HG03469 (cell line): ENCODE results near the gene NDUFS8.

Experiments
- ATAC-seq: cut with Tn5 transposase; IDR thresholded peaks from one replicate; pipeline ENCODE4 v1.9.1; 2021; ENCODE audit warnings: mild to moderate bottlenecking, moderate library complexity, moderate number of reproducible peaks; ENCODE audit not compliant: unreplicated experiment

NDUFS8 gene

DNA sequence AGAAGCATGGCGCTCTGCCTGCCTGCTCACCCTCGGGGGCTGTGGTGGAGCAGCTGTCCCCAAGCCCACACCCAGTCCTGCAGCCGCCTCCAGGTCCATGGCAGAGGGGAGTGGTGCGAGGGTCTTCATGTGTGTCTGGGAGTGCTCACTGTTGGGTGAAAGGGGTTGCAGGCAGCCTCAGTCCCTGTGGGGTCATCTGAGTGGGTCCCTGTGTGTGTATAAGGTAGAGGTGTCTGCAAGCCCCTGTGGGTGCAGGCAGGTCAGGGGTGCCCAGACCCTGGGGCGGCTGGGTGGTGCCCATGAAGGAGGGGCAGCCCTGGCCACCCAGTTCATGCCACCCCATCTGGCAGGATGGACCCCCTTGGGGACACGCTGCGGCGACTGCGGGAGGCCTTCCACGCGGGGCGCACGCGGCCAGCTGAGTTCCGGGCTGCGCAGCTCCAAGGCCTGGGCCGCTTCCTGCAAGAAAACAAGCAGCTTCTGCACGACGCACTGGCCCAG lies 15.5 kb upstream of the NDUFS8 start:
- no peak for ATAC-seq

DNA sequence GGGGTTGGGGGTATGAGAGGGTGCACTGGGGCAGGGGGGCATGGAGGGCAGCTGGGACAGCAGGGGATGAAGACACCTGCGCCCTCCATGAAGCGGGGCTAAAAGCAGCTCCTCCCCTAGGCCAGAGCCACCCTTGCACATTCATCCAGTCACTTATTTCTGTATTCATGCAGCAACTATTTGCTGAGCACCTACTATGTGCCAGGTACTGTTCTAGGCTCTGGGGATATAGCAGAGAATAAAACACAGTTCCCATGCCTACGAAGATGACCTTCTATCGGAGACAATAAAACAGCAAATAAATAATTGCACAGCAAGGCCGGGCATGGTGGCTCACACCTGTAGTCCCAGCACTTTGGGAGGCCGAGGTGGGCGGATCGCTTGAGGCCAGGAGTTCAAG lies 15.0 kb upstream of the NDUFS8 start:
- ATAC-seq = no peak

DNA sequence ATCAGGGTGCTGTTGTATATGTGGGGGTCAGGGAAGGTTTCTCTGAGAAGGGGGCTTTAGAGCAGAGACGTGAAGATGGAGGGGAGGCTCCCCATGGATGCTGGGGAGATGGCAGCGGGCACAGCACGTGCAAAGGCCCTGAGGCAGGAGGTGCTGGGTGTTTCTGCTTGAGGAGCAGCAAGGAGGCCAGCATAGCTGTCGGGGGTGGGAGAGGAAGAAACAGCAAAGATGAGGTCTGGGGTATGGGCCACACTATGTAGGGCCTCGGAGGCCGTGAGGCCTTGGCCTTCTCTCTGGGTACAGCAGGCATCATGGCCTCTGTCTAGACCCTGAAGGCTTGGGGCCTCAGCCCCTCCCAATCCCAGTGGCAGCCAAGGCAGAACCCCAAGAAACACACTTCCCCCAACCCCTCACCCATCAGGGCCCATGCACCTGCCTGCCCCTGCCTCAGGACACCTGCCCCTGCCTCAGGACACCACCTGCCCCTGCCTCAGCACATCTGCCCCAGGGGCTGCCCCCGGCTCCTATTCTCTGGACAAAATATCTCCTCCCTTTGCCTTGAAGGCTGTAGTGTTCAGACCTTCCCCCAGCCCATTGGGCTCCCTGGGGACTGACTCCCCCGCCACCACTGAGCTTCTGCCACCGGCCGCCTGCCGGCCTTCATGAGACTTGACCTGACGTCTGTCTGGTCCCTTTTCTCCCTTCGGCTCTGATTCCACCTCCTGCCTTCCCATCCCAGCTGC lies 14.1 kb upstream of the NDUFS8 start:
- ATAC-seq = no peak

DNA sequence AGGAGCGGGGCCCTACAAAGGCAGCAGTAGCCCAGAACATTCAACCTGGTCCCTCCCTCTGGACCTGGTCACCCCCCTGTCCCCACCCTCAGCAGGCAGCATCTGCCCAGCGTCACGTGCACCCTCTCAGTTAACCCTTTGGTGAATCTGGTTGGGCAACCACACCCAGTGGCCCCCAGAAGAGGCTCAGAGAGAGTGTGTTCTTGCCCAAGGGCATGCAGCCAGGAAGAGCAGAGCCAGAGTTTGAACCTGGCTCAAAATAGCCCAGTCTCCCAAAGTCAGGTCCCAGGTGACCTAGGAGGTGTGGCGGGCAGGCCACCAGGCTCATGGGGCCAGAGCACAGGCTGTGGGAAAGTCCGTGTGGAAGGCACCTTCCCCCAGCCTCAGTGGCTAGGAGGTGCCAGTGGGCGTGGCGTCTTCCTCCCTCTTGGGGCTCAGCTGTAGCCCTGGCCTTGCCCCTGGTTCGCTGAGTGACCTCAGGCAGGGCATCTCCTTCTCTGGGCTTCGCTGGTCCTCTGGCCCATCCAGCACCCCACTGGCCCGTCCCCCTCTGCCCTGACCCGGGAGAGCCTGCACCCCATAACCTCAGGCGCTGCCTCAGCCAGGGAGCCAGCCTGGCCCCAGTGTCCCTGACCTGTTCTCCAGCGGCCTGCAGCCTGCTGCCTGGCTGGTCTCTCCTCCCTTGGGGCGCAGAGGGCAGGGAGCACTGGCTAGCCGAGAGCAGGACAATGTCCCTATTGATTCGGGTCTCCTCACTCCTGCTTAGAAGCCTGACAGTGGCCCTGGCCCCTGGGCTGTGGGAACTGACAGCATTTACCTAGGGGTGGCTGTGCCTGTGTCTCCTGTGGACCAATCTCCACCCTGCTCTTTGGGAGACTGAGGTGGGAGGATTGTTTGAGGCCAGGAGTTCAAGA lies 13.3 kb upstream of the NDUFS8 start:
- no peak for ATAC-seq

DNA sequence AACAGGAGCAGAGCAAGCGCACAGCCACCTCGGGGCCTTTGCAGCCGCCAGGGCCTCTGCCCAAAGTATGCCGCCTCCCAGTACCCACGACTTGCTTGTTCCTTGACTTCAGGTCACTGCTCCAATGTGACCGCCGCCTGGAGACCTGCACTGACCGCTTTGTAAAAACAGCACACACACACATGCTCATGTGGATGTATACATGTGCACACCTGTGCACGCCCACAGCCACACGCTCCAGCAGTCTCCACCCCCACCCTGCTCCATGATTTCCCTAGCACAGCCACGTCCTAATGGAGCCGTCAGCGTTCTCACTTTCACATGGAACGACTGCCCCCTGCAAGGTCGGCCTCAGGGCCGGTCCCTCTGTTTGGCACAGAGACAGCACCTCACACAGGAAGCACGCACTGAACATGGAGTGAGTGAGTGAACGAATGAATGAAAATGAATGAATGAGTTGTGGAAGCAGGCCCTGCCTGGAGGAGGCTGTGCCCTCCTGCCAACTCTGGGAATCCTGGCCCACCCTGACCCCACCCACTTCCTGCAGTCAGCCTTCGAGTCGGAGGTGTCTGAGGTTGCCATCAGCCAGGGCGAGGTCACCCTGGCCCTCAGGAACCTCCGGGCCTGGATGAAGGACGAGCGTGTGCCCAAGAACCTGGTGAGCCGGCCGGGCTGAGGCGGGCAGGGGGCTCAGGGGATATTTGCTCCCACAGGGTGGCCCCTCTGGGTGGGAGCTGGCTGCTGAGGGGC lies 12.3 kb upstream of the NDUFS8 start:
- no peak for ATAC-seq

DNA sequence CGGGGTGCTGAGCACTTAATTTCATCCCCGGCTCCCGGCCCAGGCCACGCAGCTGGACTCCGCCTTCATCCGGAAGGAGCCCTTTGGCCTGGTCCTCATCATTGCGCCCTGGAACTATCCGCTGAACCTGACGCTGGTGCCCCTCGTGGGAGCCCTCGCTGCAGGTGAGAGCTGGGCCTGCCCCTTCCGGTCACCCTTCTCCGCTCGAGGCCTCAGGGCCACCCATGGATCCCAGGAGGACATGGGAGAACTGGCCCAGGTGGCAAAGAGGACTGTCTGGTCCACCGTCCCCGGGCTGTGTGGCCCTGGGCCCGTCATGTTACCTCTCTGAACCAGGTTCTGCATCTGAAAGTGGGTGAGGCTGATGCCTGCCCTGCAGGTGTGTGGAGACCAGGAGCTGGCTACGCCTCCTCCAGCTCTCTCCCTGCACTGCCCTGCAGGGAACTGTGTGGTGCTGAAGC lies 11.7 kb upstream of the NDUFS8 start:
- ATAC-seq = no peak

DNA sequence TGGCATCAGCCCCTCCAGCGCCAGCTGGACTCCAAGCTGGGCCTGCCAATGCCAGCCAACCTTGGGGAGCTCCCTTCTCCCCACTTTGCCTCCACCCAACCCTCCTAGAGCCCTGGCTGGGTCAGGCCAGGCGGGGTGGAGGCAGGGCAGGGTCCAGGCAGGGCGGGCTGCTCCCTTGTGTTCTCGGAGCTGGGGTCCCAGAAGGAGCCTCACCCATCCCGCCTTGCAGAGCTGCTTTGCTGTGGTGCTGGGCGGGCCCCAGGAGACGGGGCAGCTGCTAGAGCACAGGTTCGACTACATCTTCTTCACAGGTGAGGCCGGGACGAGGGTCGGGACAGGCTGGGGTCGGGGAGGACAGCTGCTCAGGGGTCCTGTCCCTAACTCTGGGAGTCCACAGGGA lies 11.0 kb upstream of the NDUFS8 start:
- no peak for ATAC-seq

DNA sequence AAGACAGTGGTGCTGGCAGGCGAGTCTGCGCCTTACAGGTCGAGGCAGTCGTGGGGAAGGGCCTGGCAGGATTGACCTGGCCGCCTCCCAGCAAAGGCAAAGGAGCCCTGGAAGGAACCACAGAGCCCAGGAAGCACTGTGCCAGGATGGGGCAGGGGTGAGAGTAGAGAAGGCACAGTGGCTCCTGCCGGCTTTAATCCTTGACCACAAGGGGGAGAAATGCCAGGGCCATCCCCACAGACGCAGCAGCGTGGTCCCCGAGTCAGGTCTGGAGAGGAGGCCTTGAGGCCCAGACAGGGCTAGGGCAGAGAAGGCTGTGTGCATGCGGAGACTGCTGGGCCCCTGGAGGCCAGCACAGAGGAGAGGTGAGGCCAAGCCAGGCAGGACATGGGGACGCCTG lies 9.9 kb upstream of the NDUFS8 start:
- ATAC-seq = no peak

DNA sequence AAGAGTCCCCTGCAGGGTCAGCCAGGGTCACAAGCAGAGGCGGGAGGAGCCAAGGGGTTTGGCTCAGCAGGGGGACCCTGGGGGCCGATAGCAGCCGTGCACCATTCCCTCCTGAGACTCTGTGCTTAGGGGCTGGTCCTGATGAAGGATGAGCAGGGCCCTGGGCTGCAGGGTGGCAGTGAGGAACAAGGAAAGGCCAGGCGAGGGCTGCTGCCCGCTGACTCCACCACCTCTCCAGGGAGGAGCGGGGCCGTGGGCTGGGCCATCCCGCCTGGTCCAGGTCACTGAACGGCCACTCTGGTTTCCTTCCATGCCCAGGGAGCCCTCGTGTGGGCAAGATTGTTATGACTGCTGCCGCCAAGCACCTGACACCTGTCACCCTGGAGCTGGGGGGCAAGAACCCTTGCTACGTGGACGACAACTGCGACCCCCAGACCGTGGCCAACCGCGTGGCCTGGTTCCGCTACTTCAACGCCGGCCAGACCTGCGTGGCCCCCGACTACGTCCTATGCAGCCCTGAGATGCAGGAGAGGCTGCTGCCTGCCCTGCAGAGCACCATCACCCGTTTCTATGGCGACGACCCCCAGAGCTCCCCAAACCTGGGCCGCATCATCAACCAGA lies 9.2 kb upstream of the NDUFS8 start:
- ATAC-seq = no peak

DNA sequence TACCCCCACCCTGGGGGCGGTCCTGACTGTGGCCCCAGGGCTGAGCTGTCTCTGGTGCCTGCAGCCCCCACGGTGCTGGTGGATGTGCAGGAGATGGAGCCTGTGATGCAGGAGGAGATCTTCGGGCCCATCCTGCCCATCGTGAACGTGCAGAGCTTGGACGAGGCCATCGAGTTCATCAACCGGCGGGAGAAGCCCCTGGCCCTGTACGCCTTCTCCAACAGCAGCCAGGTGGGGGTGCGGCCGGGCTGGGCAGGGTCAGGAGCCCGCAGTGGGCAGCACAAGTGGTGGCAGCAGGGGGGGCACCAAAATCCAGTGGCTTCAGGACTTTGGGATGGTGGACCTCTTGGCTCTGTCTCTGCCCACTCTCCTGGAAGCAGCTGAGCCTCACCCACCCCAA lies 8.0 kb upstream of the NDUFS8 start:
- no peak for ATAC-seq

DNA sequence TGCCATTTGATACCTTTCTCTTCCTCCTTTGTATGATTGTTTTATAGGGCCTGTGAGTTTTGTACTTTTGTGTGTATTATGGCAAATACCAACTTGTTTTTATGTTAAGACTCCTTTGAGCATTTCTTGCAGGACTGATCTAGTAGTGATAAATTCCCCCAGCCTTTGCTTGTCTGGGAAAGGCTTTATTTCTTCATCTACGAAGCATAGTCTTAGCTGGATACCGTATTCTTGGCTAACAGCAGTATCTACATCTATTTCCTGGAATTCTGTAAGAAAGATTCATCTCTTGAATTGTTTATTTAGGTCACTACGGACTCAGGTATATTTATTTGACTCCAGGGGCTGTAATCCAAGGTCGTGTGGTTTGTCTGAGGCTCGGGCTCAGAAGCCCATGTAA lies 6.0 kb upstream of the NDUFS8 start:
- ATAC-seq = no peak

DNA sequence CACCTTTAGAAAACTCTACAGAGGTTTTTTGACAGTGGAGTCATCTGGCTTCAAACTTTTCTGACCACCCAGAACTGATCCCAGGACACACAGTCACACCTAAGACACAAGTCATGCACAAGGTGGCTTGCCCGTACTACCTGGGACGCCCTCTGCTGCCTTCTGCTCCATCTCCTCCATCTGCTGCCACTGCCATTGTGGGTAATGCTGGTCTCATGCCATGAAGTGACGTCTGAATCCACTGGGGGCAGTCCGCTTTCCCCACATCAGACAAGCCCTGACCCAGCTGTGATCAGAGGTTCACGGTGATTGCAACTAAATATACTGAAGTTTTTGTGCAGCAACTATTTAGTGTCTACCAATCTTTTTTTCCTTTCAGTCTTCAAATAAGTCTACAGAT lies 5.4 kb upstream of the NDUFS8 start:
- ATAC-seq = no peak

DNA sequence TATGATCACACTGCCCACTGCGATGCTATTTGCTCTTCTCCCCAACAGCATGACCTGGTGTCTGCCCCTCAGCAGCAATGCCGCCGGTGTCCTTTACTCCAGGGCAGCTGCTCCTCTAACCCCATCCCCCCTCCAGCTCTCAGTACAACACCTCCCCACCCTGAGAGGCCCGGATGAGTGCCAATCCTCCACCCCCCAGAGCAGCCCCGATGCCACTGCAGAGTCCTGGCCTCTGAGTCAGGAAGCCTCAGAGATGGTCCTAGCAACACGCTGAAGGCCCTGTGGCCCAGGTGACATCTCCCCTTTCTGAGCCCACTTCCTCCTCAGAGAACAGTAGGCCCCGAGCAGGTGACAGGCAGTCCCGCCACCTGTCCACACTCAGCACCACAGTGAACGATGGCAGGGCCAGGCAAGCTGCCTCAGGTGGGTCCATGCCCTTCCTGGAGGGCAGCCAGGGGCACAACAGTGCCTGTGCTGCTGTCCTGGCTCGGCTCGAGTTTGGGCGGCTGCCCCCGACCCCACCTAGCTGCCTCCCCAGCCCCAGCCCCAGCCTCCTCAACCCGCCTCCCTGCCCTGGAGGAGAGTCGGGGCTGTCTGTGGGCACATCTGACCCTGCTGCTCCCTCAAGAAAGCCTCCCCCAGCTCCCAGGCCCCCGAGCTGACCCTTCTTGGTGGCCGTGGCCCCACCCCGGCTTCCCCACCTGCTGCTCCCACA lies 3.9 kb upstream of the NDUFS8 start:
- no peak for ATAC-seq

DNA sequence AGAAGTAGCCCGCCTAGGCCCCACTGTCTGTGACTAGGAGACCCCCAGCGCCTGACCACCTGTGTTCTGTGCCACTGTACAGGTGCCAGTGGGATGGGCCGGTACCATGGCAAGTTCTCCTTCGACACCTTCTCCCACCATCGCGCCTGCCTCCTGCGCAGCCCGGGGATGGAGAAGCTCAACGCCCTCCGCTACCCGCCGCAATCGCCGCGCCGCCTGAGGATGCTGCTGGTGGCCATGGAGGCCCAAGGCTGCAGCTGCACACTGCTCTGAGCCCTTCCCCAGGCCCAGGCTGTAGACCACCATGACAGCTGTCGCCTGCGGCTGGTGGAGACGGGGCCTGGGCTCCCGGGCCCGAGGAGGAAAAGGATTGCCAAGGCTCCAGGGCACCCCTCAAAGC lies 2.8 kb upstream of the NDUFS8 start:
- no peak for ATAC-seq

DNA sequence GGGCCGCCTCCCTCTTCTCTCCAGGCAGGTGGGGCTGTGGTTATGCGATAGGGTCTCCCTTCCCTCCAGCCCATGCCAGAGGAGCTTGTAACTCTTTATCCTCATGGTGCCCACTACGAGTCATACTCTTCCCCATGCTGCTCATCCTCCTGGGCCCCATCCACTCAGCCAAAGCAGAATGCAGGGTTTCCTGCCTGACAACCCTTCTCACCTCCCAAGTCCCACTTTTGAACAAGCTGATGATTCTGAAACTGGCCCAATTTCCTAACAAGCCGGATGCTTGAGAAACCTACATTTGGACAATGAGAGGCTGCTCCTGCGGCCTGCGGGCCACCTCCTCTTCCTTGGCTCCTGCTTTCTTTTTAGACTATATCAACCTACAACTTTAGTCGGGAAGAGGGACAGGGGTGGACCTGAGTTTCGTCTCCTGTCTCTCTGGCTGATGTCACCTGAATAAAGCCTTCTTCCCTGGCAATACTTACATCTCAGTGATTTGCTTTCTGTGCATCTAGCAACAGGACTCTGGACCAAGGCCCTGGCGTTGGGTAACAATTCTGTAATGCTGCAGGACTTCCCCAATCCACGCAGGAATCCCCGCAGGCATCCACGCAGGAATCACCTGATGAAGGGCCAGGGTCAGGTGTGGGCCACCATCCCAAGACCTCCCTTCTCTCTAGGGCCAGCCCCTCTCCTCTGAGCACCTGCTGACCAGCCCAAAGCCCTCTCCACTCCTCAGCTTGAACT lies 1.5 kb upstream of the NDUFS8 start:
- no peak for ATAC-seq

DNA sequence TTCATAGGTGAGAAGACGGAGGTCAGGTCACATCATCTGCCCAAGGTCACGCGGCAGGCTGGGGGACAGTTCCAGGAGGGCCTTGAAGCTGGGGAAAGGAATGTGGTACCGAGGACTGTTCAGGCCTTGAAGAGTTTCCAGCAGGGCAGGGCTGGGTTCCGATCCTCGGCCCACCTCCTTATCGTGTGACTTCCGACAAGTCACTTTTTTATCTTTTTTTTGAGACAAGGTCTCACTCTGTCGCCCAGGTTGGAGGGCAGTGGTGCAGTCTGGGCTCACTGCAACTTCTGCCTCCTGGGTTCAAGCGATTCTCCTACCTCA lies 623 bp downstream of the NDUFS8 start:
- no peak for ATAC-seq

DNA sequence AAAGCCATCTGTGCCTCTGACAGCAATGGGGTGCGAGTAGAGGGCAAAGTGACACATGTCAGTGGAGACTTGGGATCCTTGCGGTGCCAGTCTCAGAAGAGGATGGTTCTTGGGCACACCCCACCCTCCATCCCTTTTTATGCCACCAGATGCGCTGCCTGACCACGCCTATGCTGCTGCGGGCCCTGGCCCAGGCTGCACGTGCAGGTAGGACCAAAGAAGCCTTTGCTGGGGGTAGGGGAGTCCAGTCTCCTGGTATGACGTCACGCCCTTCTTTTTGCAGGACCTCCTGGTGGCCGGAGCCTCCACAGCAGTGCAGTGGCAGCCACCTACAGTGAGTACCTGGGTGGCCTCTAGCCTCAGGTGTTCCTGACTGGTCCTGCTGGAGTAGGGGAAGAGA lies 1.5 kb downstream of the NDUFS8 start:
- no peak for ATAC-seq

DNA sequence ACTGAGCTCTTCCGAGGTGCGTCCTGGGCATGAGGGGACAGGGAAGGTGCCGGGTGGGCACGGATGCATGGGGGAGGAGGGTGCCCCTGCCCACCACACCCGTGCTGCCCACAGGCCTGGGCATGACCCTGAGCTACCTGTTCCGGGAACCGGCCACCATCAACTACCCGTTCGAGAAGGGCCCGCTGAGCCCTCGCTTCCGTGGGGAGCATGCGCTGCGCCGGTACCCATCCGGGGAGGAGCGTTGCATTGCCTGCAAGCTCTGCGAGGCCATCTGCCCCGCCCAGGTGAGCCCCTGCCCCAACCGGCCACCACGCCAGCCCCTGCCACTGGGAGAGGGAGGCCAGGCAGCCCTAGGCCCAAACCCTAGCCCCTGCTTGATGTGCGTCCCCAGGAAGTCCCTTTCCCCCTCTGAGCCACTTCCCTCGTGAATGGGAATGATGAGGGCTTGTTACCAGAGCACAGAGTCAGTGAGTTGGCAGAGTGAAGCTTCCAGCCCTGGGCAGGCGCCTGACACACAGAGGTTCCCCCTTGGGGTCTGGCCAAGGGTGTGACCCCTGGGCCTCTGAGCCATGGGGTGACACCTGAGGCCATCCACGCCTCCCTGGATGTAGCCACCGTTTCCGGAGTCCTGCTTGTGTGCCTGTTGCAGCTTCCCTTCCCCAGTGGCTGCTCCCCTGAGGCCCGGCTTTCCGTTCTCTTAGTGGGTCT lies 2.7 kb downstream of the NDUFS8 start:
- no peak for ATAC-seq

DNA sequence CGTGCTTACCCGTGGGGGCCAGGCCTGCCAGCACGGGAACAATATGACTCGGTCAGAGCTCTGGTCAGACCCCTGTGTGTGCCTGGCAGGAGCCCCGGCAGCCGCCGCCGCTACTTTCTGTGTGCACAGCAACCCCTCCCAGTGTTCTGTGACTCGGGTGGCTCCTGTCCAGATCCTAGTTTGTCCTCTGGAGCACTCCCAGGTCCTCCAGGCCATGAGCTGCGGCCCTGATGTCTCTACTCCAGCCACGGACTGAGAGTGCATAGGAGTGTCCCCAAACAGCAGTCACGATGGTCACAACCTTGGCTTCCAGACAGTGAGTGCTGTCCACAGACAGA lies 3.2 kb downstream of the NDUFS8 start:
- ATAC-seq = no peak
